IPS-18a (cell line): ENCODE results near the gene CTIF.

Experiments
- H3K27ac ChIP-seq: one replicate; pipeline ENCODE4 v1.5.1; 2013; ENCODE audit warnings: low read length
- H3K27me3 ChIP-seq: one replicate; pipeline ENCODE4 v1.6.1; 2013; ENCODE audit warnings: mild to moderate bottlenecking, low read length; ENCODE audit not compliant: control insufficient read depth, insufficient read depth
- H3K36me3 ChIP-seq: one replicate; pipeline ENCODE4 v1.6.1; 2013; ENCODE audit warnings: low read depth, low read length; ENCODE audit not compliant: control insufficient read depth
- H3K4me1 ChIP-seq: one replicate; pipeline ENCODE4 v1.6.1; 2013; ENCODE audit warnings: low read depth, low read length; ENCODE audit not compliant: control insufficient read depth
- H3K4me3 ChIP-seq: one replicate; pipeline ENCODE4 v1.5.1; 2013; ENCODE audit warnings: low read length
- H3K9ac ChIP-seq: one replicate; pipeline ENCODE4 v1.6.1; 2013; ENCODE audit warnings: mild to moderate bottlenecking, low read length, moderate library complexity
- H3K9me3 ChIP-seq: one replicate; pipeline ENCODE4 v1.6.1; 2013; ENCODE audit warnings: low read depth, low read length; ENCODE audit not compliant: control insufficient read depth

The CTIF gene

GRCh38 chr18:48621240-48621639 lies 82.4 kb downstream of the CTIF start:
- peaks cover 4% of the 10 kb centered on the region for H3K4me1 ChIP-seq
- no peak overlapping the region for H3K27ac ChIP-seq
- H3K4me3 ChIP-seq: no peak overlapping the region
- H3K27me3 ChIP-seq: no peaks in the 10 kb centered on the region
- H3K9ac ChIP-seq: no peak overlapping the region
- H3K9me3 ChIP-seq: no peaks in the 10 kb centered on the region
- peaks cover 2% of the 10 kb centered on the region for H3K36me3 ChIP-seq

GRCh38 chr18:48621815-48622555 lies 83.2 kb downstream of the CTIF start:
- no peak overlapping the region for H3K27ac ChIP-seq
- no peak overlapping the region for H3K4me3 ChIP-seq
- no peaks in the 10 kb centered on the region for H3K9me3 ChIP-seq

GRCh38 chr18:48622911-48623431 lies 84.1 kb downstream of the CTIF start:
- Histone ChIP-seq H3K36me3 (peaks cover 2% of the 10 kb centered on the region), H3K9ac (no peak overlapping the region), H3K27ac (no peak overlapping the region), H3K4me3 (no peak overlapping the region), H3K4me1 (peaks cover 4% of the 10 kb centered on the region), H3K27me3 (no peaks in the 10 kb centered on the region), H3K9me3 (no peaks in the 10 kb centered on the region)

More at GRCh38 chr18:48621815-48622555, 83.2 kb downstream of the CTIF start:
- Histone ChIP-seq H3K27me3 (no peaks in the 10 kb centered on the region), H3K4me1 (peaks cover 4% of the 10 kb centered on the region), H3K36me3 (peaks cover 2% of the 10 kb centered on the region), H3K9ac (no peak overlapping the region)

- no peak overlapping the region for H3K27ac ChIP-seq
- H3K4me3 ChIP-seq: no peak overlapping the region
- H3K4me1 ChIP-seq: peaks cover 4% of the 10 kb centered on the region
- peaks cover 2% of the 10 kb centered on the region for H3K36me3 ChIP-seq
- H3K9ac ChIP-seq: no peak overlapping the region
- no peaks in the 10 kb centered on the region for H3K9me3 ChIP-seq
- H3K27me3 ChIP-seq: no peaks in the 10 kb centered on the region
Measured at GRCh38 chr18:48623468-48624235, 84.8 kb downstream of the CTIF start.

- H3K9ac ChIP-seq: no peak overlapping the region
- no peak overlapping the region for H3K27ac ChIP-seq
- no peak overlapping the region for H3K4me3 ChIP-seq
- H3K4me1 ChIP-seq: peaks cover 4% of the 10 kb centered on the region
- no peaks in the 10 kb centered on the region for H3K27me3 ChIP-seq
- peaks cover 2% of the 10 kb centered on the region for H3K36me3 ChIP-seq
- no peaks in the 10 kb centered on the region for H3K9me3 ChIP-seq
Measured at GRCh38 chr18:48624856-48625255, 86.0 kb downstream of the CTIF start.

- Histone ChIP-seq H3K36me3 (no peaks in the 10 kb centered on the region), H3K4me1 (peaks cover 4% of the 10 kb centered on the region), H3K27me3 (no peaks in the 10 kb centered on the region), H3K9ac (no peak overlapping the region), H3K27ac (no peak overlapping the region), H3K4me3 (no peak overlapping the region), H3K9me3 (no peaks in the 10 kb centered on the region)
Measured at GRCh38 chr18:48627216-48627615, 88.4 kb downstream of the CTIF start.

GRCh38 chr18:48629730-48630324 lies 91.0 kb downstream of the CTIF start:
- Histone ChIP-seq H3K4me1 (no peaks in the 10 kb centered on the region), H3K9ac (no peak overlapping the region), H3K36me3 (no peaks in the 10 kb centered on the region), H3K9me3 (no peaks in the 10 kb centered on the region), H3K27ac (no peak overlapping the region), H3K27me3 (no peaks in the 10 kb centered on the region), H3K4me3 (no peak overlapping the region)

GRCh38 chr18:48631851-48632250 lies 93.0 kb downstream of the CTIF start:
- Histone ChIP-seq H3K4me3 (no peak overlapping the region), H3K27me3 (no peaks in the 10 kb centered on the region), H3K9me3 (no peaks in the 10 kb centered on the region), H3K27ac (no peak overlapping the region), H3K9ac (no peak overlapping the region), H3K36me3 (no peaks in the 10 kb centered on the region), H3K4me1 (peaks cover 6% of the 10 kb centered on the region)

GRCh38 chr18:48632676-48633257 lies 93.9 kb downstream of the CTIF start:
- Histone ChIP-seq H3K27me3 (no peaks in the 10 kb centered on the region), H3K27ac (no peak overlapping the region), H3K9ac (no peak overlapping the region), H3K4me1 (peaks cover 6% of the 10 kb centered on the region), H3K9me3 (no peaks in the 10 kb centered on the region), H3K36me3 (no peaks in the 10 kb centered on the region), H3K4me3 (no peak overlapping the region)

GRCh38 chr18:48634491-48634890 lies 95.7 kb downstream of the CTIF start:
- no peaks in the 10 kb centered on the region for H3K9me3 ChIP-seq
- no peak overlapping the region for H3K4me3 ChIP-seq
- H3K27me3 ChIP-seq: no peaks in the 10 kb centered on the region
- no peak overlapping the region for H3K27ac ChIP-seq
- H3K36me3 ChIP-seq: no peaks in the 10 kb centered on the region
- no peak overlapping the region for H3K9ac ChIP-seq
- peaks cover 6% of the 10 kb centered on the region for H3K4me1 ChIP-seq

- Histone ChIP-seq H3K27ac (no peak overlapping the region), H3K36me3 (no peaks in the 10 kb centered on the region), H3K9me3 (no peaks in the 10 kb centered on the region), H3K27me3 (no peaks in the 10 kb centered on the region), H3K4me3 (no peak overlapping the region), H3K4me1 (peaks cover 6% of the 10 kb centered on the region), H3K9ac (no peak overlapping the region)
Measured at GRCh38 chr18:48634975-48635374, 96.1 kb downstream of the CTIF start.
